H4 (cell line): ENCODE data around the gene C5orf24. TPM values are rescaled to one million over a fixed set of nuclear protein-coding genes. Genes with fewer than 3 reads are reported as not detected.

Source experiments
- total RNA-seq: library from RNA; depleted of rRNA; stranded (reverse); fragments of >200 nt; shearing (Covaris generic); gene quantifications from 2 replicates; pipeline ENCODE4 v1.2.3, GENCODE V29; 2014; rRNA removed

The C5orf24 gene
- total RNA-seq, 1 experiment from 2014 or later: 41.4 TPM

Other genes with a start within 250 kb of the C5orf24 start
- gene SAR1B, start 213.1 kb upstream of the C5orf24 start, total RNA-seq: 62.9 and 101 TPM in 2 replicates
- 16.4 and 23.3 TPM in 2 replicates for gene SEC24A, start 197.2 kb upstream of the C5orf24 start, total RNA-seq
- 24.1 and 34.0 TPM in 2 replicates for gene CAMLG, start 107.4 kb upstream of the C5orf24 start, total RNA-seq
- gene DDX46, start 87.2 kb upstream of the C5orf24 start, total RNA-seq: 28.4 and 31.5 TPM in 2 replicates
- 107 and 129 TPM in 2 replicates for gene TXNDC15, start 28.4 kb downstream of the C5orf24 start, total RNA-seq
- gene PCBD2, start 59.2 kb downstream of the C5orf24 start, total RNA-seq: 7.6 and 9.9 TPM in 2 replicates
- 0.08 TPM in 1 of 2 replicates, not detected in the other for gene CATSPER3, start 121.9 kb downstream of the C5orf24 start, total RNA-seq
- 27.0 and 32.6 TPM in 2 replicates for gene PITX1, start 188.3 kb downstream of the C5orf24 start, total RNA-seq